Measurements from ENCODE around the gene ZBTB21.
"Not testable (repeated sequence)": the region's sequence is repeated elsewhere in the genome, so short reads cannot be mapped to it uniquely, and the experiment has no call there.

ZBTB21 gene

DNA sequence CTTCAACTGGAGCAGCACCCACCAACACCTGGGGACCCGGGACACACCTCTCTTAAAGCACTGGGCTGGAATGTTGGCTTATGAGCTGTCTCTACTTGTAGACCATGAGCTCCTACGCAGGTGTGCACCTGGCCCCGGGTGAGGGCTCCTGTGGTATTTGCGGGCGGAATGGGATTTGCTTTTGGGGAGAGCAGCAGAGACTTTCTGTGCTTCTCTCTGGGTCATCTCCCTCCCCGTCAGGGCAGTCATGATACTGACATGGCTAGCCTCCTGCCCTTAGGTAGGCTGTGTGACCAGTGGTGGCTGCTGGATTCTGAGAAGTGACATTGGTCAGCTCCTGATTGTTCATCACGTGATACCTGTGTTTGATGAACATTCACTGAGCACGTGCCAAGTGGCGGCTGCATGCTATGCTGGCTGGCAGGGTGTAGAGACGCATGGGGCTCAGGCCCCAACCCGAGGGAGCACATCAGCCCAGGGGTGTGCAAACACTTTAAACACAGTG is 9.0 kb upstream of the ZBTB21 start:
- DNase-seq (ENCODE audit: low read depth): no peak

GRCh38 chr21:42017022-42017421 is 6.9 kb upstream of the ZBTB21 start:
- no peak for DNase-seq (ENCODE audit: low read depth)

GRCh38 chr21:42016364-42016985 is 6.3 kb upstream of the ZBTB21 start:
- DNase-seq (ENCODE audit: low read depth): peak; percentile 8

DNA sequence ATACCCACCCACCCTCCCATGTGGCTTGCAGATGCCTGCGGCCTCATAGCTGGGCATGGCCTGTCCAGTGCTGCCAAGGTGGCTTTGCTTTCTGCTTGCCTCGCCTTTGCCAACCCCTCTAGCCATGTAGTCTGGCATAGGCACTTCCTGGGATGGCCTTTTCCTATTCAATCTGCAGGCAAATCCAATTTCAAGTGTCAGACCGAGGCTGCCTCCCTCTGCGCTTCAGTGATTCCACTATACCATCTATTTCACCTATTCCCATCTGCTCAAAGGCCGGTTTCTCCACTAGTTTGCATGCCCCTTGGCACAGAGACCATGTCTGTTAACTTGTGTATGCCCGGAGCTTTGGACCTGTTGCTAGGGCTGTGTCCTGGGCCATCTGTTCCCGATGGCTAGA is 3.8 kb upstream of the ZBTB21 start:
- DNase-seq (ENCODE audit: low read depth): no peak

GRCh38 chr21:42013376-42013775 is 3.2 kb upstream of the ZBTB21 start:
- DNase-seq (ENCODE audit: low read depth): no peak

- no peak for DNase-seq (ENCODE audit: low read depth)
Measured at GRCh38 chr21:42012763-42013329, 2.7 kb upstream of the ZBTB21 start.

GRCh38 chr21:42012344-42012743 is 2.2 kb upstream of the ZBTB21 start:
- DNase-seq (ENCODE audit: low read depth): no peak

DNA sequence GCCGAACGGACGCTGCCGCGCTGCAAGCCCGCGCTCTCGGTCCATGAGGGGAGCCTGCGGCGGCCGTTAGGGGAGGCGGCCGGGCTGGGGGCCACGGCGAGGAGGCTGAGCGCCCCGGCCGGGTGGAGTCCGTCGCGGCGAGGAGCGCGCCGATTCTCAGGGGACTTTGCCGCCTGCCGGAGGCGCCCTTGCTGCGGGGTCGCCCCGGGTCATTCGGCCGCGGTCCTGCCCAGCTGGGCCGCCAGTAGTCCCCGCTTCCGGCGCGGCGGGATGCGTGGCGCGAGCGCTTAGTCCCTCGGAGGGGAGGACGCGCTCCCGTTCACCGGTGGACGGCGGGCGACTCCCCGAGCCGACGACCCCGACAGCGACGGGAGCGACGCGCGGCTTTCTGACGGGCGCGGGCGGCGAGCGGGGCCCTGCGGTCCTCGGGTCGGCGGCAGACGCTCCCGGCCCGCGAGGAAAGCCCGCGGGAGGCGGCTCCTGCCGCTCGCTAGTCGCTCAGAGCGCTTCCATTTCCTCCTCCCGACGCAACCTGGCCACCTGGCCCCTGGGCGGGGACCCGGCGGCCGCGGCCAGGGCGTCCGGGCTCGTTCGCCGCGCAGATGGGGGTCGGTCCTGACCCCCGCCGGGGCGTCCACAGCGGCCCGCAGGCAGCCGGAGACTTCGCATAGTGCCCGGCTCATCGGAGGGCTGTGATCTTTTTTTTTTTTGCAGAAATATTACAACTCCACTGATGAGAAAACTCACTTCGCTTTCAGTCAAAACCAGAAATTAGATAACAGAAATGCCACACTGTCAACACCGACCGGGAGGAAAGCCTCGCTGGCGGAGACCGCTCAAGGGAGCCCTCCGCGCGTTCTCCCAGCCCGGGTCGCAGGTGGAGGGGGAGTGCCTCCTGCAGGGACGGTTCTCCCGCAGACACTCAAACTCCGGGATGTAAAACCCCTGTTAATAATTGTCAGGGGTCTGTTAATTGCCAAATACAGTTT is 641 bp upstream of the ZBTB21 start:
- DNase-seq (ENCODE audit: low read depth): peak; percentile 17

- peak; percentile 52 for DNase-seq (ENCODE audit: low read depth)
Measured at GRCh38 chr21:42009018-42009830, 936 bp downstream of the ZBTB21 start.

- no peak for DNase-seq (ENCODE audit: low read depth)
Measured at GRCh38 chr21:42007356-42007940, 2.7 kb downstream of the ZBTB21 start.

DNA sequence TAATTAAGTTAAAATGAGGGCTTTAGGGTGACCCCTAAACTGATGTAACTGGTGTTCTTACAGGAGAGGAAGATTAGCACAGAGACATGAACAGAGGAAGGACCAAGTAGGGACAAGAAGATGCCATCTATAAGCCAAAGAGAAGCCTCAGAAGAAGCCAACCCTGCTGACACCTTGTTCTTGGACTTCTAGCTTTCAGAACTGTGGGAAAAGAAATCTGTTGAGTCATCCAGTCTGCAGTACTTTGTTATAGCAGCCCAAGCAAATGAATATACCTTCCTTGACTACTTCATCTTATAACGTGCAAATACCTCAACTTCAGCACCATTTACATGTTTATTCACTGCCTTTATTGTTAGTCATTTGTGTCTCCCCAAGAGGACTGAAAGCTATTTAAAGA is 3.4 kb downstream of the ZBTB21 start:
- DNase-seq (ENCODE audit: low read depth): peak; percentile 25

GRCh38 chr21:42004406-42005199 is 5.6 kb downstream of the ZBTB21 start:
- DNase-seq (ENCODE audit: low read depth): peak; percentile 5

DNA sequence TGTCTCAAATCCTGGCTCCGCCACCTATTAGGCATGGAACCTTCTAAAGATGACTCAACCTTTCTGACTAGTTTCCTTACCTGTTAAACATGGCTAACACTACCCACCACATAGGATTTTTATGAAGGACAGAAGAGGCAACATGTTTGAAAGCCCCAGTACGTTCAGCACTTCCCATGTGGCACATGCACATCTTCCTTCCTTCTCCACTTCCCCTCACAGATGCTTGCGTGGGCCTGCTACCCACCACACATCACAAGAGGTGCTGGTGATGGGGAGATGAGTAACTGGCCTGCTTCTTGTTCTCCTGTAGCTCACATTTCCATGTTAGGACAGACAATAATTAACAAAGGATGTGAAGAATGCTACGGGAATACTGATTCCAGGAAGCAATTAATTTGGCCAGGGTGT is 7.1 kb downstream of the ZBTB21 start:
- peak; percentile 3 for DNase-seq (ENCODE audit: low read depth)

- DNase-seq (ENCODE audit: low read depth): peak; percentile 98
Measured at GRCh38 chr21:42002421-42002958, 7.7 kb downstream of the ZBTB21 start.

DNA sequence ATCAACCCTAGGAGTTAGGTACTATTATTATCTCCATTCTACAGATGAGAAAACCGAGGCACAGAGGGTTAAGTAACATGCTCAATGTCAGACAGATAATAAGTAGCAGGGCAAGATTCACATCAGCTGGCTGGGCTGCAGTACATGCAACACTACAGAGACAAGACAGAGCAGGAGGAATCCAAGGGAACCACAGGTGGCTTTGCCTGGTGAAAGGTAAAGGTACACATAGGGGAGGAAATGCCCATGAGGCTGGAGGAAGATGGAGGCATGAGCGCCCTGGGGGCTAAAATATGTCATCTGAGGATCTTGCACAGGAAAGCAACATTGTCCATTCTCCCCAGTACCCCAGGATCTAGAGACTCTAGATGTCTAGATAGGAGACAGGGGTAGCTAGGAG is 8.4 kb downstream of the ZBTB21 start:
- no peak for DNase-seq (ENCODE audit: low read depth)

- no peak for DNase-seq (ENCODE audit: low read depth)
Measured at GRCh38 chr21:42000908-42001307, 9.3 kb downstream of the ZBTB21 start.

DNA sequence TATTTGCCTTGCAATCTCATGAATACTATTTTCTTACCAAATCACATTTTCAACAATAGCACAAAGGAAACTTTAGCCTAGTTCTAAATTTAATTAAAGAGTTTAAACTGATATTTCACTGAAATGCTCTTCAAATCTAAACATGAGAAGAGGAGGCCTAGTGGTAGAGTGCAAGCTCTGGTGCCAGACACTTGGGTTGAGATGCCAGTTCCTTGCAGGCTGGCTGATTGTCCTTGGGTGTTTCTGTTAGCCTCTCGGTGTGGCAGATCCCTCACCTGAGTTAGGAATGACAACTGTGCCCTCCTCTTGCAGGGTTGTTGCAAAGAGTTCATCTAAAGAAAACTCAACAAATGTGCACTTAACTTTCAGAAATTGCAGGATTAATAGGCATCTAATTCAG is 12.5 kb downstream of the ZBTB21 start:
- no peak for DNase-seq (ENCODE audit: low read depth)

- no peak for DNase-seq (ENCODE audit: low read depth)
Measured at GRCh38 chr21:41995577-41995976, 14.6 kb downstream of the ZBTB21 start.

GRCh38 chr21:41994613-41995012 is 15.5 kb downstream of the ZBTB21 start:
- not testable (repeated sequence) for DNase-seq (ENCODE audit: low read depth)

DNA sequence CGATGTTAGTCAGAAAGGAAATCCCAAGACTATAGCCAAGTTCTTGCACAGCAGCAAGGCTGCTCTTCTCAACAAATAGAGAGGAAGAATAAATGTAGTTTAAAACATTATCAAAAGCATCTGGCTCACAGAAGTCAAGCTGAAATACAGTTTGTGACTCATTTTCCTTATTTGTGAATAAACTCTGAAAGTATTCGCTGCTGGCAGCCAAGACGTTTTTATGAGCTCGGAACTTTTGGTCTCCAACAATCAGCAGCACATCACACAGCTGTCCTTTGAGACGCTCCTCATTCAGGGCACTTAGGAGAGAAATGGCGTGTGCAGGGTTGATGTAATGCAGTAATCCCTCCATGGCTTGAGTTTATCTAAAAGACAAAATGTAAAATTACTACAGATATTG is 16.4 kb downstream of the ZBTB21 start:
- DNase-seq (ENCODE audit: low read depth): peak; percentile 81
